ENCODE measurements around the gene GTF2IRD1.
"Not testable (repeated sequence)": the region's sequence is repeated elsewhere in the genome, so short reads cannot be mapped to it uniquely, and the experiment has no call there.

Gene GTF2IRD1

DNA sequence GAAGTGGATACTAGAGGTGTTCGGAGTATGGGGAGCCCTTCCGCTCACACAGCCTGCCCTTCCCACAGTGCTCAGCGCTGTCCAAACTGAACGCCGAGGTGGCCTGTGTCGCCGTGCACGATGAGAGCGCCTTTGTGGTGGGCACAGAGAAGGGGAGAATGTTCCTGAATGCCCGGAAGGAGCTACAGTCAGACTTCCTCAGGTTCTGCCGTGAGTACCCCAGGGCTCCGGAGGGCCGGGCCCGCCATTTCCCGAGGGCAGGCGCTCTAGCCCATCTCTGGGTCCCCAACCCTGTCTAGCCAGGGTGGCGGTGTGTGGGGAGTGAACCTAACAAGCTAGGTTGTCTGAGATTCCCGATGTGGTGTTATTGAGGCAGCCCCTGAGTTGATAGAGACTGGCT is 59.1 kb downstream of the GTF2IRD1 start:
- Histone ChIP-seq H3K9me3 (no peaks in the 10 kb centered on the region), H3K4me1 (no peaks in the 10 kb centered on the region), H3K36me3 (replicated peaks) (peaks cover 47% of the 10 kb centered on the region), H3K27me3 (ENCODE audit: low read depth) (no peaks in the 10 kb centered on the region), H3K4me3 (no peak overlapping the region)
- in situ Hi-C loops (cut with MboI; ENCODE audit: low sequenced_read_pairs), result no loop called here
- DNase-seq (ENCODE audit: low spot score in 2 of 2), result no peak

DNA sequence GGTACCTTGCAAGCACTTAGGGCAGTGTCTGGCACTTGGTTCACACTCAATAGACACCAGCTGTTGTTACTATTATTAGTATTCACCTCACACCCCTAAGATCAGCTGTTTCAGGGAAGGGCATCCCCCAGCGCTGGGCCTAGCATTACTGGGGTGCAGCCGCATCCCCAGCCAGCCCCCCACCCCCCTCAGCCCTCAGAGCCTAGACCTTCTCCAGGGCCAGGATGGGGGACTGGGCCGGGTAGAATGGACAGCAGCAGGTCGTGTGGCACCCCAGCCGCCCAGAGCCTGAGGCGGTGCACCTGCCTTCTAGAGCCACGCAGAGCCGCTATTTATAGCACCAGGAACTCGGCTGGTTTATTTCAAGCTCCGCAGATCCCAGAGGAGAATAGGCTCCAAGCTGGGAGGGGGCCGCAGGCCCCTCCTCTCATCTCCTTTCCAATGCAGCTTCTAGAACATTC is 60.5 kb downstream of the GTF2IRD1 start:
- Histone ChIP-seq H3K9me3 (no peaks in the 10 kb centered on the region), H3K4me3 (no peak overlapping the region), H3K4me1 (no peaks in the 10 kb centered on the region), H3K36me3 (replicated peaks) (peaks cover 57% of the 10 kb centered on the region), H3K27me3 (ENCODE audit: low read depth) (no peaks in the 10 kb centered on the region)
- no peak for DNase-seq (ENCODE audit: low spot score in 2 of 2)
- in situ Hi-C loops (cut with MboI; ENCODE audit: low sequenced_read_pairs), result no loop called here

DNA sequence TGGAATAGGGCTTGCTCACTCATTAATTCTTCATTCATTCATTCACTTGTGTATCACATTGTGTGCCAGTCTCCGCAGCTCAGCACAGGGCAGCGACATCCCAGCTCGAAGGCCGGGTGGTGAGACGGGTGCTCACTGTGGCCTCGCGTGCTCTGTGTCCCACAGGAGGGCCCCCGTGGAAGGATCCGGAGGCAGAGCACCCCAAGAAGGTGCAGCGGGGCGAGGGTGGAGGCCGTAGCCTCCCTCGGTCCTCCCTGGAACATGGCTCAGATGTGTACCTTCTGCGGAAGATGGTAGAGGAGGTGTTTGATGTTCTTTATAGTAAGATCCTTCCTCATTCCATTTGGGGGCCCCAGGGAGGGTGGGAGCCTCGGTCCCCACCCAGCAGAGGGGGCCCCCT is 61.6 kb downstream of the GTF2IRD1 start:
- H3K4me3 ChIP-seq, result no peak overlapping the region
- in situ Hi-C loops (cut with MboI; ENCODE audit: low sequenced_read_pairs), result no loop called here
- no peak for DNase-seq (ENCODE audit: low spot score in 2 of 2)
- no peaks in the 10 kb centered on the region for H3K27me3 ChIP-seq (ENCODE audit: low read depth)
- H3K9me3 ChIP-seq, result no peaks in the 10 kb centered on the region
- peaks cover 55% of the 10 kb centered on the region for H3K36me3 ChIP-seq (replicated peaks)
- H3K4me1 ChIP-seq, result no peaks in the 10 kb centered on the region

DNA sequence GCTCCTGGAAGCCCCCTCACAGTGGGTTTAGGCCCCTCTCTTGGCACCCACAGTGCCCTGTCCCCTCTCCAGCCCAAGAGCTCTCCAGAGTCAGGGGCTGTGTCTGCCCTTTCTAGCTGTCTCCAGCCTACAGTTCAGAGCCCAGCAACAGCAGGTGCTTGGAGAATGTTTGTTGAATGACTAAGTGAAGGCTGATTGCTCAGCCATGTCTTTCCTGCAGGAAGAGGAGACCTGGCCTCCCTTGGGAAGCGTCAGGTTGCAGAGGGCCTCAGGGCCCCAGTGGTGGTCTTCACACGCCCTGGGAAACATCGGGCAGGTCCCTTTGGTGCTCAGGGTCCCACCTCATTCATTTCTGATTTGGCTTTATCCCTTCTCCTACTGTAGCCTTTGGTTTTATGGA is 62.5 kb downstream of the GTF2IRD1 start:
- in situ Hi-C loops (cut with MboI; ENCODE audit: low sequenced_read_pairs), result no loop called here
- no peak overlapping the region for H3K4me3 ChIP-seq
- no peaks in the 10 kb centered on the region for H3K4me1 ChIP-seq
- H3K9me3 ChIP-seq, result no peaks in the 10 kb centered on the region
- no peaks in the 10 kb centered on the region for H3K27me3 ChIP-seq (ENCODE audit: low read depth)
- no peak for DNase-seq (ENCODE audit: low spot score in 2 of 2)
- H3K36me3 ChIP-seq (replicated peaks), result peaks cover 58% of the 10 kb centered on the region

DNA sequence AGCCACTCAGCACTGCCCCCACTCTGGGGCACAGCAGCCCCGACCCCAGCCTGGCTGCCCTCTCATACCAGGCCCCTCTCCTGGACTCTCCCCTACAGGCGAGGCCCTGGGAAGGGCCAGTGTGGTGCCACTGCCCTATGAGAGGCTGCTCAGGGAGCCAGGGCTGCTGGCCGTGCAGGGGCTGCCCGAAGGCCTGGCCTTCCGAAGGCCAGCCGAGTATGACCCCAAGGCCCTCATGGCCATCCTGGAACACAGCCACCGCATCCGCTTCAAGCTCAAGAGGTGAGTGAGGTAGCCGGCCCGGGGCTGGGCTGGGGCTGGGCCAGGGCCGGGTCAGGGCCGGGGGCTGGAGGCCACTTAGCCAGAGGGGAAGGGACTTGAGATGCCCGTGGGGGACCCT is 64.3 kb downstream of the GTF2IRD1 start:
- Histone ChIP-seq H3K9me3 (no peaks in the 10 kb centered on the region), H3K4me3 (no peak overlapping the region), H3K36me3 (replicated peaks) (peaks cover 51% of the 10 kb centered on the region), H3K4me1 (no peaks in the 10 kb centered on the region), H3K27me3 (ENCODE audit: low read depth) (no peaks in the 10 kb centered on the region)
- no peak for DNase-seq (ENCODE audit: low spot score in 2 of 2)
- in situ Hi-C loops (cut with MboI; ENCODE audit: low sequenced_read_pairs), result no loop called here

DNA sequence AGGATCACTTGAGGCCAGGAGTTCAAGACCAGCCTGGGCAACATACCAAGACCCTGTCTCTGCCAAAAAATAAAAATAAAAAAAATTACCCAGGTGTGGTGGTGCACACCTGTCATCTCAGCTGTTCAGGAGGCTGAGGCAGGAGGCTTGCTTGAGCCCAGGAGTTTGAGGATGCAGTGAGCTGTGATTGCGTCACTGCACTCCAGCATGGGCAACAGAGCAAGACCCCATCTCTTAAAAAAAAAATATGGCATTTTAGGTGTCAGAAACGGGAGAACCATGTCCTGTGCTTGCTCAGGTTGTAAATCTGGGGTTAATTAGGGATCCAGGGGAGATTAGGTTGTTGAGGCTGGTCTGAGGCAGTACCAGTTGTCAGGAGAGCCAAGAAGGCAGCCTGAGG is 64.9 kb downstream of the GTF2IRD1 start:
- H3K27me3 ChIP-seq (ENCODE audit: low read depth), result no peaks in the 10 kb centered on the region
- no peak overlapping the region for H3K4me3 ChIP-seq
- peaks cover 48% of the 10 kb centered on the region for H3K36me3 ChIP-seq (replicated peaks)
- no peak for DNase-seq (ENCODE audit: low spot score in 2 of 2)
- in situ Hi-C loops (cut with MboI; ENCODE audit: low sequenced_read_pairs), result no loop called here
- H3K9me3 ChIP-seq, result no peaks in the 10 kb centered on the region
- no peaks in the 10 kb centered on the region for H3K4me1 ChIP-seq

DNA sequence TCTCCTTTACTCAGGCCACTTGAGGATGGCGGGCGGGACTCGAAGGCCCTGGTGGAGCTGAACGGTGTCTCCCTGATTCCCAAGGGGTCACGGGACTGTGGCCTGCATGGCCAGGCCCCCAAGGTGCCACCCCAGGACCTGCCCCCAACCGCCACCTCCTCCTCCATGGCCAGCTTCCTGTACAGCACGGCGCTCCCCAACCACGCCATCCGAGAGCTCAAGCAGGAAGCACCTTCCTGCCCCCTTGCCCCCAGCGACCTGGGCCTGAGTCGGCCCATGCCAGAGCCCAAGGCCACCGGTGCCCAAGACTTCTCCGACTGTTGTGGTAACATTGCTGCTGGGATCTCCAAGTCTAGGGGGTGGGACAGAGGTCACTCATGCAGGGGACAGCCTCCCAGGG is 65.7 kb downstream of the GTF2IRD1 start:
- H3K4me1 ChIP-seq, result no peaks in the 10 kb centered on the region
- H3K4me3 ChIP-seq, result no peak overlapping the region
- DNase-seq (ENCODE audit: low spot score in 2 of 2), result no peak
- in situ Hi-C loops (cut with MboI; ENCODE audit: low sequenced_read_pairs), result no loop called here
- no peaks in the 10 kb centered on the region for H3K27me3 ChIP-seq (ENCODE audit: low read depth)
- peaks cover 48% of the 10 kb centered on the region for H3K36me3 ChIP-seq (replicated peaks)
- H3K9me3 ChIP-seq, result no peaks in the 10 kb centered on the region

DNA sequence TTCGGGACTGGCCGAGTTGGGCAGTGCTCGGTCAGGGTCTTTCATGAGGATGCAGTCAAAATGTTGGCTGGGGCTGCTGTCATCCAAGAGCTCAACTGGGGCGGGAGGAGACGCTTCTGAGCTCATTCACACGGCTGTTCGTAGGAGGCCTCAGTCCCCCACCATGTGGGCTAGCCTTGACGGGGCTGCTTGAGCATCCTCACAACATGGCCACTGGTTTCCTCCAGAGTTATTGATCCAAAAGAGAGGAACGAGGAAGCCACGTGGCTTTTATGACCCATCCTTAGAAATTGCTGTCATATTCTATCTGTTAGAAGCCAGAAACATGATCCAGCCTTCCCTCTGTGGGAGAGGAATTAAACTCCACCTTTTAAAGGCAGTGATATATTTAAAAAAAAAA is 68.1 kb downstream of the GTF2IRD1 start:
- in situ Hi-C loops (cut with MboI; ENCODE audit: low sequenced_read_pairs), result no loop called here
- H3K9me3 ChIP-seq, result no peaks in the 10 kb centered on the region
- H3K36me3 ChIP-seq (replicated peaks), result peaks cover 53% of the 10 kb centered on the region
- no peaks in the 10 kb centered on the region for H3K27me3 ChIP-seq (ENCODE audit: low read depth)
- H3K4me1 ChIP-seq, result no peaks in the 10 kb centered on the region
- no peak for DNase-seq (ENCODE audit: low spot score in 2 of 2)
- H3K4me3 ChIP-seq, result no peak overlapping the region

DNA sequence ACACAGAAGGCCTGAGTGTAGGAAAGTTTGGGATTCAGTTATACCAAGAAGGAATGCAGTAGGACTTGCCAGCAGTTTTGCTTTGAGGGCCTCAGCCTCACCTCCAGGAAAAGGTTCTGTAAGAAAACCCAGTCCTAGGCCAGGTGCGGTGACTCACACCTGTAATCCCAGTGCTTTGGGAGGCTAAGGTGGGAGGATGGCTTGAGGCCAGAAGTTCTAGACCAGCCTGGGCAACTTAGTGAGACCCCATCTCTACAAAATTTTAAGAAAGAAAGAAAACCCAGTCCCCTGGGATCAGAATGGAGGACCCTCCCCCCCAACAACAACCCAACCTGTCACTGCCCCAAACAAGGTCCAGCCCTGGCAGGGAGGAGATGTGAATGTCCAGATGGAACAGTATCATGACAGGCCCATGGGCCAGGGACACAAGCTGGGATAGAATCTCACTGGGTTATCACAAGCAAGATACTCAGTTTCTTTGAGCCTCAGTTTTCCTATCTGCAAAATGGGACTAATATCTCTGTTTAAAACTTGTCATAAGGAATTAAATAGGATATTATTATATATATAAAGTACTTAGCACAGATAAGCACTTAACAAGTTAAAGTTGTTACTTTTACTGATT is 68.7 kb downstream of the GTF2IRD1 start:
- Histone ChIP-seq H3K36me3 (replicated peaks) (peaks cover 50% of the 10 kb centered on the region), H3K9me3 (no peaks in the 10 kb centered on the region), H3K4me1 (no peaks in the 10 kb centered on the region), H3K4me3 (no peak overlapping the region), H3K27me3 (ENCODE audit: low read depth) (no peaks in the 10 kb centered on the region)
- in situ Hi-C loops (cut with MboI; ENCODE audit: low sequenced_read_pairs), result no loop called here
- no peak for DNase-seq (ENCODE audit: low spot score in 2 of 2)

DNA sequence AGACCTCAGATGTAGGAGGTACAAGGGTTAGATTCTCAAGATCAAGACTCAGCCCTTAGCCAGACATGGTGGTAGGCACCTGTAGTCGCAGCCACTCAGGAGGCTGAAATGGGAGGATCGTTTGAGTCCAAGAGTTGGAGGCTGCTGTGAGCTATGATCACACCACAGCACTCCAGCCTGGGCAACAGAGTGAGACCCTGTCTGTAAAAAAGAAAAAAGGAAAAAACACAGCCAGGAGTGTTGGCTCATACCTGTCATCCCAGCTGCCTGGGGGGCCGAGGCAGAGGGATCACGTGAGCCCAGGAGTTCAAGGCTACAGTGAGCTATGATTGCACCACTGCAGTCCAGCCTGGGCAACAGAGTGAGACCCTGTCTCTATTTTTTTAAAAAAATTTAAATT is 69.3 kb downstream of the GTF2IRD1 start:
- Histone ChIP-seq H3K4me3 (no peak overlapping the region), H3K27me3 (ENCODE audit: low read depth) (no peaks in the 10 kb centered on the region), H3K4me1 (no peaks in the 10 kb centered on the region), H3K36me3 (replicated peaks) (peaks cover 45% of the 10 kb centered on the region), H3K9me3 (no peaks in the 10 kb centered on the region)
- no peak for DNase-seq (ENCODE audit: low spot score in 2 of 2)
- in situ Hi-C loops (cut with MboI; ENCODE audit: low sequenced_read_pairs), result no loop called here

DNA sequence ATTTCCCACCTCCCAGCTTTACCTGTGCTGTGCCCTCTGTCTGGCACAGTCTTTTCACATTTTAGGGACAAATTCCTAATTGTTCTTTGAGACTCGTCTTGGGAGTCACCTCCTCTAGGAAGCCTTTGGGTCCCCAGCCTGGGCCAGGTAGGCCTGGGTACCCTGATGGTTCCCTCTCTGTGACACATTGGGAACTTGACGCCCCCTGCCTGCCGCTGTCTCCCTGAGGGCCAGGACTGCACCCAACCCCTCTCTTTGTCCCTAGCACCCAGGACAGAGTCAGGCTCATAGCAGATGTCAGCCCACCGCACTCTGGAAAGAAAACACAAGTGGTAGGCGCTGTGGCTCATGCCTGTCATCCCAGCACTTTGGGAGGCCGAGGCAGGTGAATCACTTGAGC is 71.4 kb downstream of the GTF2IRD1 start:
- H3K4me3 ChIP-seq, result no peak overlapping the region
- no peaks in the 10 kb centered on the region for H3K9me3 ChIP-seq
- H3K36me3 ChIP-seq (replicated peaks), result peaks cover 38% of the 10 kb centered on the region
- in situ Hi-C loops (cut with MboI; ENCODE audit: low sequenced_read_pairs), result no loop called here
- H3K4me1 ChIP-seq, result no peaks in the 10 kb centered on the region
- H3K27me3 ChIP-seq (ENCODE audit: low read depth), result no peaks in the 10 kb centered on the region
- DNase-seq (ENCODE audit: low spot score in 2 of 2), result no peak

DNA sequence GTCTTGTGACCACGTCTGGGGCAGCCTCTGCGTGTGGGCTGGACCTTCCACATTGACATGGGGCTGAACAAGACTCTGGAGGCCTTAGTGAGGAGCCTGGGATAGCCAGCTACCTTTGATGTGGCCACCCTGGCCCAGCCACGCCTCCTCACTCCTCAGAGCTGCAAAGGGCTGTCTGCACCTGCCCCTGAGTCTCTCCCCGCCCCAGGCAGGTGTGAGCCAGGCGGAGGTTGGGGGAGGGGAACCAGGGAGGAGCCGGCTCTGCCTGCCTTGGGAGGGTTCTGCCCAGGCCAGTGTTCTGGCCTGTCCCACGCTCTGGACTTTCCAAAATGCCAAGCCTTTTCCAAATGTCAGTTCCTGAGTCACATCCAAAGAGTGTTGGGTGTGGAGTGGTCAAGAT is 72.2 kb downstream of the GTF2IRD1 start:
- DNase-seq (ENCODE audit: low spot score in 2 of 2), result no peak
- H3K9me3 ChIP-seq, result no peaks in the 10 kb centered on the region
- H3K36me3 ChIP-seq (replicated peaks), result peaks cover 41% of the 10 kb centered on the region
- in situ Hi-C loops (cut with MboI; ENCODE audit: low sequenced_read_pairs), result no loop called here
- no peaks in the 10 kb centered on the region for H3K4me1 ChIP-seq
- no peaks in the 10 kb centered on the region for H3K27me3 ChIP-seq (ENCODE audit: low read depth)
- no peak overlapping the region for H3K4me3 ChIP-seq

DNA sequence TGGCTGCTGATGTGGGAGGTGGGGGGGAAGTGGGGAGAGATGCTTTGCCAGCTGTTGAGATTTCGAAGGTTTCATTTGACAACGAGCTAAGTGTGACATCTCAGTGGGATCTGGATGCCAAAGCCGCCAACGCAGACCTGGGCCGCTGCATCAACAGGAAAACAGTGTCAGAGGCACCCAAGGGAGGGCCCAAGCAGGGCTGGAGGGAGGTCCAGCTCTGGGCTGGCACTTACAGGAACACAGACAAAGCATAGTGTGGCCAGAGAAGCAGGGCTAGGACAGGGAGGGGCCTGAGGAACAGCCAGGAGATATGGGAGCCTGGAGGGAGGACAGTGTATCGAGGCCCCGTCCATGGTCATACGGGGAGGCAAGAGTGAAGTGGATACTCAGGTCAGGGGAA is 73.1 kb downstream of the GTF2IRD1 start:
- in situ Hi-C loops (cut with MboI; ENCODE audit: low sequenced_read_pairs), result no loop called here
- DNase-seq (ENCODE audit: low spot score in 2 of 2), result no peak
- peaks cover 38% of the 10 kb centered on the region for H3K36me3 ChIP-seq (replicated peaks)

DNA sequence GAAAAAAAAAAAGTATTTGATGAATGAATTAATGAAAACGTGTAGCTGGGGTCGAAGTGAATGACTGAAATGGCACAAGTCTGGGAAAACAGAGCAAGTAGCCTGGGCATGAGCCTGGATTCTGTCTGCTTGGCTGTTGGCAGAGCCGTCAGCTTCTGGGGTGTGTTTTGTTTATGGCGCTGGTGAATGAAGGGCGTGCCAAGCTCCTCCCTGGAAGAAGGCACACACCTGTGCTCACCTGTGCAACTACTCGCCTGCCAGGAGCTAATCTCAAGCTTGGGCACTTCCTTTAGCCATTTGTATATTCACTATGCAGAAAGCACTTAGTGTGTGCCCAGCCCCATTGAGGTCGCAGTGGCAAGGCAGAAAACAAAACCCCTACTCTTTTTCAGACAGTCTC is 74.1 kb downstream of the GTF2IRD1 start:
- in situ Hi-C loops (cut with MboI; ENCODE audit: low sequenced_read_pairs), result no loop called here
- Histone ChIP-seq H3K9me3 (no peaks in the 10 kb centered on the region), H3K27me3 (ENCODE audit: low read depth) (no peaks in the 10 kb centered on the region), H3K4me1 (no peaks in the 10 kb centered on the region), H3K4me3 (no peak overlapping the region), H3K36me3 (replicated peaks) (peaks cover 42% of the 10 kb centered on the region)
- no peak for DNase-seq (ENCODE audit: low spot score in 2 of 2)

More for the DNA sequence above, 73.1 kb downstream of the GTF2IRD1 start:
- Histone ChIP-seq H3K4me1 (no peaks in the 10 kb centered on the region), H3K27me3 (ENCODE audit: low read depth) (no peaks in the 10 kb centered on the region), H3K9me3 (no peaks in the 10 kb centered on the region), H3K4me3 (no peak overlapping the region)

DNA sequence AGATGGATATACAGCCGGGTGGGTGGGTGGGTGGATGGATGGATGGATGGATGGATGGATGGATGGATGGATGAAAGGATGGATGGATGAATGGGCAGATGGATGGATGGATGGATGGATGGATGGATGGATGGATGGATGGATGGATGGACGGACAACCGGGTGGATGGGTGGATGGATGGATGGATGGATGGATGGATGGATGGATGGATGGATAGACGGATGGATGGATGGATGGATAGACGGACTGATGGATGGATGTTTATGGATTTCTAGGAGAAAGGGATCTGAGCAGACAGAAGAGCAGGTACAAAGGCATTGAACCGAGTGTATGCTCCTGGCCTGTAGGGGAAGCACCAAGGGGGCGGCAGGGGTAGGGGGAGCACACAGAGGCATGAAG is 75.1 kb downstream of the GTF2IRD1 start:
- H3K4me3 ChIP-seq; H3K9me3 ChIP-seq; H3K4me1 ChIP-seq; in situ Hi-C loops (cut with MboI; ENCODE audit: low sequenced_read_pairs); DNase-seq (ENCODE audit: low spot score in 2 of 2); H3K27me3 ChIP-seq (ENCODE audit: low read depth): not testable (repeated sequence)
- peaks cover 42% of the 10 kb centered on the region for H3K36me3 ChIP-seq (replicated peaks)

Data from HAP-1 (cell line).